Mammary epithelial cell (primary cell): Measurements from ENCODE around the gene TNFAIP6.

Source experiments
- EZH2 ChIP-seq: IDR thresholded peaks from 2 replicates; pipeline ENCODE4 v1.6.1; 2012; ENCODE audit warnings: low read length, inconsistent platforms, borderline replicate concordance
- TF ChIP-seq, protein P1 (sequence below), 2 donors: IDR thresholded peaks in 1 of 2; conservative IDR thresholded peaks in 1 of 2; 2 replicates each; pipeline ENCODE4 v1.5.1; 2011 to 2012; ENCODE audit warnings: inconsistent platforms in 2 of 2, low read length in 2 of 2, mild to moderate bottlenecking in 2 of 2, control low read depth in 1 of 2, low read depth in 1 of 2; ENCODE audit not compliant: insufficient read depth in 1 of 2; ENCODE audit errors: extremely low read depth in 1 of 2

DNA sequence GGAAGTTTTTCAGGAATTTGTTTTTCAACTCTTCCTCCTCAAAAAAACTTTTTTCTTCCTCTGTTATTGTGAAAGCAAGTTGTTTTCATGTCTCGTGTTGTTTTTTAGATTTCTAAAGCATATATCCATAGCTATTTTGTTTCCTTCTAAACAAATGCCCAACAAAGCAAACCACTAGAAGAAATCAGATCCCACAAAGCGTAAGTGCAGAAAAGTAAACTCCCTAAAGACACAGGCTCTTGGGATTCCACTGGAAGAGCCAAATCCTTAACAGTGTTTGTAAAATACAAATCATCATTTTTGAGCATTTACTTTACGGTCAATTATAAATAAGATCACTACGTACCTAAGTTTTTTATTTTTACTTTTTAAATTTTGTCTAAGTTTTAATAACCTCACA lies 30.6 kb downstream of the TNFAIP6 start:
- TF ChIP-seq, protein P1, sequence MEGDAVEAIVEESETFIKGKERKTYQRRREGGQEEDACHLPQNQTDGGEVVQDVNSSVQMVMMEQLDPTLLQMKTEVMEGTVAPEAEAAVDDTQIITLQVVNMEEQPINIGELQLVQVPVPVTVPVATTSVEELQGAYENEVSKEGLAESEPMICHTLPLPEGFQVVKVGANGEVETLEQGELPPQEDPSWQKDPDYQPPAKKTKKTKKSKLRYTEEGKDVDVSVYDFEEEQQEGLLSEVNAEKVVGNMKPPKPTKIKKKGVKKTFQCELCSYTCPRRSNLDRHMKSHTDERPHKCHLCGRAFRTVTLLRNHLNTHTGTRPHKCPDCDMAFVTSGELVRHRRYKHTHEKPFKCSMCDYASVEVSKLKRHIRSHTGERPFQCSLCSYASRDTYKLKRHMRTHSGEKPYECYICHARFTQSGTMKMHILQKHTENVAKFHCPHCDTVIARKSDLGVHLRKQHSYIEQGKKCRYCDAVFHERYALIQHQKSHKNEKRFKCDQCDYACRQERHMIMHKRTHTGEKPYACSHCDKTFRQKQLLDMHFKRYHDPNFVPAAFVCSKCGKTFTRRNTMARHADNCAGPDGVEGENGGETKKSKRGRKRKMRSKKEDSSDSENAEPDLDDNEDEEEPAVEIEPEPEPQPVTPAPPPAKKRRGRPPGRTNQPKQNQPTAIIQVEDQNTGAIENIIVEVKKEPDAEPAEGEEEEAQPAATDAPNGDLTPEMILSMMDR (conservative IDR thresholded peaks at IDR 0.05 in 1 of 2, IDR thresholded peaks at IDR 0.05 in 1 of 2; ENCODE audit: extremely low read depth in 1 of 2, insufficient read depth in 1 of 2, low read depth in 1 of 2, low read length in 2 of 2) = no peak
- TF ChIP-seq EZH2 = no peak
